PFSK-1 (cell line): Measurements from ENCODE around the gene UPF3B.

Experiments
- FOXP2 ChIP-seq: optimal IDR thresholded peaks from 2 replicates; pipeline ENCODE3; 2011; ENCODE audit warnings: borderline replicate concordance, control low read depth, inconsistent platforms; ENCODE audit not compliant: insufficient read depth; ENCODE audit errors: extremely low read length, extremely low read depth
- POLR2AphosphoS5 ChIP-seq: IDR thresholded peaks from 2 replicates; pipeline ENCODE4 v1.6.1; 2012; ENCODE audit warnings: low read depth, mild to moderate bottlenecking, control low read depth, low read length, moderate library complexity
- TAF1 ChIP-seq: IDR thresholded peaks from 2 replicates; pipeline ENCODE4 v1.6.1; 2012; ENCODE audit warnings: low read length, control low read depth, borderline replicate concordance; ENCODE audit not compliant: insufficient read depth

DNA sequence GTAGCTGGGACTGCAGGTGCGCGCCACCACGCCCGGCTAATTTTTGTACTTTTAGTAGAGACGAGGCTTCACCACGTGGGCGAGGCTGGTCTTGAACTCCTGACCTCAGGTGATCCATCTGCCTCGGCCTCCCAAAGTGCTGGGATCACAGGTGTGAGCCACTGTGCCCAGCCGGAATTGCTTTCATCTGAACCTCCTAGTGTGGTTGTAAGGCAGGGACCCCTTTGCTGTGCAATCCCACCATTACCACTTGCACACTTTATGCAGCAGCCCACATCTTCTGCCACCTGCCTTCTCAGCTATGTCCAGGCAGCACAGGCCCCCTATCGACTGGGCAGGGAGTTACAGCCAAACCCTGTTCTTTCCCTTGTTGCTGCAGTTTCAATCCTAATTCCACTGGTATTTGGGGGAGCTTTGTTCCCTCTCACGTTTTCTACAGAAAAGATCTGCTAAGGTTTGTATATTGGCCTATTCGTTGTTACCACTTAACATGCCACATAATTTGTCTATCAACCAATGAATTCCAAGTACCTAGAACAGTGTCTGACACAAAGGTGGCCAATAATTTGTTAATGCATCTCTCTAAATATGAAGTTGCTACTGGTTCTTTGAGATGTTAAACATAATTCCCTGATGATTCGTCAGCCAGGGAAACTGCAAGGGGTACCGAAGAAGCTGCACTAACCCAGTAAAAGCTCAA lies 67.9 kb downstream of the UPF3B start:
- TF ChIP-seq FOXP2 (no peak), POLR2AphosphoS5 (no peak), TAF1 (no peak)
